Gastrocnemius medialis (tissue), 4 donors: ENCODE data around the gene GYPC. TPM values are rescaled to one million over a fixed set of nuclear protein-coding genes. Genes with fewer than 3 reads are reported as not detected.

Experiments used
- ATAC-seq, 2 donors: fragments of 150-250 bp; one replicate each; pipeline ENCODE4 v1.9.1; 2016
- DNase-seq, 2 donors: peaks; one replicate each; pipeline ENCODE4 v3.0.0-alpha.2; 2019
- H3K27ac ChIP-seq, 4 donors: fragments of 200-600 bp; sonication (generic); 1 replicate in 1 of 4; 2 replicates in 3 of 4; pipeline ENCODE4 v1.5.1; 2016 to 2018; ENCODE audit warnings: mild to moderate bottlenecking in 2 of 4, moderate library complexity in 1 of 4
- H3K27me3 ChIP-seq, 3 donors: fragments of 200-600 bp; sonication (generic) in 2 of 3; 1 replicate in 1 of 3; 2 replicates in 2 of 3; pipeline versions ENCODE4 v1.5.1 to v1.6.0; 2016 to 2019; ENCODE audit warnings: mild to moderate bottlenecking in 1 of 3, moderate library complexity in 1 of 3
- H3K36me3 ChIP-seq, 2 donors: fragments of 200-600 bp; sonication (generic) in 1 of 2; one replicate each; pipeline ENCODE4 v1.5.1; 2017 to 2018
- H3K4me1 ChIP-seq, 2 donors: fragments of 200-600 bp; sonication (generic) in 1 of 2; one replicate each; pipeline ENCODE4 v1.5.1; 2016 to 2017; ENCODE audit warnings: mild to moderate bottlenecking in 2 of 2
- H3K4me3 ChIP-seq, 4 donors: fragments of 200-600 bp; sonication (generic) in 3 of 4; 1 replicate in 1 of 4; 2 replicates in 3 of 4; pipeline ENCODE4 v1.5.1; 2016 to 2019; ENCODE audit warnings: mild to moderate bottlenecking in 2 of 4
- H3K9me3 ChIP-seq, 3 donors: fragments of 200-600 bp; sonication (generic) in 2 of 3; 1 replicate in 1 of 3; 2 replicates in 2 of 3; pipeline ENCODE4 v1.5.1; 2016 to 2019
- POLR2A ChIP-seq, 2 donors: fragments of 450-650 bp; IDR thresholded peaks; one replicate each; pipeline ENCODE4 v1.6.1; 2017; ENCODE audit warnings: antibody characterized with exemption in 2 of 2, mild to moderate bottlenecking in 2 of 2, moderate library complexity in 2 of 2
- in situ Hi-C, 4 donors: fragments of 200-750 bp; cut with MboI; loops; one replicate each; pipeline versions ENCODE4 v1.15.0 to v1.8.0; 2017; ENCODE audit warnings: low sequenced_read_pairs in 4 of 4
- intact Hi-C: fragments of 100-400 bp; cut with DNase I; formaldehyde crosslinking; loops from one replicate; pipeline ENCODE4 v1.15.1; 2023; ENCODE audit warnings: low total_unique reads
- total RNA-seq, 4 donors: library from RNA; depleted of rRNA; stranded (reverse); fragments of >200 nt; gene quantifications; one replicate each; pipeline versions ENCODE4 v1.1.0 to v1.2.3, GENCODE V29; 2016
- TF ChIP-seq, protein P1 (sequence below), 5 experiments: fragments of 450-650 bp in 3 of 5; fragments of 200-600 bp in 2 of 5; sonication (generic) in 2 of 5; IDR thresholded peaks in 4 of 5; conservative IDR thresholded peaks in 1 of 5; 1 replicate in 4 of 5; 2 replicates in 1 of 5; pipeline ENCODE4 v1.5.1; 2016 to 2019; ENCODE audit warnings: antibody characterized with exemption in 5 of 5, mild to moderate bottlenecking in 3 of 5, moderate library complexity in 3 of 5

The GYPC gene
- total RNA-seq, 4 donors from 2014 or later: 66.3 to 82.0 (median 71.9) TPM

DNA sequence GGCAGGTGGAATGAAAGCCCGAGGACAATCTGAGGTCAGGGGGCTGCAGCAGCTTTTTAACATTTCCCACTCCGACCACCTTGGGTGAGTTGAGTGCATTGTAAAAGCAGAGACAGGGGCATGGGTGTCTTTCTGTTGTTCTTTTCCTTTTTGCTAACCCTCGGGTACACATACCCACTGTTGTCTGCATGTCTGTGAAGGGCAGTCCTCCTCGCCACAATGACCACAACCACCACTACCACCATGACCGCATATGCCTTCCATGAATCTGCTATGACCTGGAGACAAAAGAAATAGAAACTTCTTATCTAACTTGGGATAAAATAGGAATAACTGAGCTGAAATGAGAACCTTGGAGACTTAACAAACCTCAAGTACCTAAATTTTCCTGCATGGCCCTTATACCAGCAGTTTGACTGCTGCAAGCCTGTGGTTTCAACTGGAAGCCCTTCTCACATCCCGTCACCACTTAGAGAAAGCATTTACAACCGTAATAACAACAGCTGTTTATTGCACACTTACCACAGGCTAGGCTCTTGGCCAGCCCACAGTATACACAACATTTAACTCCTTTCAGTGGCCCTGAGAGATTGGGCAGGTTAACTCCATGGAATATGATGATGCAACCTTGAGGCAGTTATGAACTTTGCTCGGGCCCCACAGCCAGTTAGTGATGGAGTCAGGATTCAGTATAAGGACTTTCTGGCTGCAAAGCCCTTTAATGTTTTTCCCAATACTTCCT is 80.3 kb downstream of the GYPC start:
- ATAC-seq: no peak

DNA sequence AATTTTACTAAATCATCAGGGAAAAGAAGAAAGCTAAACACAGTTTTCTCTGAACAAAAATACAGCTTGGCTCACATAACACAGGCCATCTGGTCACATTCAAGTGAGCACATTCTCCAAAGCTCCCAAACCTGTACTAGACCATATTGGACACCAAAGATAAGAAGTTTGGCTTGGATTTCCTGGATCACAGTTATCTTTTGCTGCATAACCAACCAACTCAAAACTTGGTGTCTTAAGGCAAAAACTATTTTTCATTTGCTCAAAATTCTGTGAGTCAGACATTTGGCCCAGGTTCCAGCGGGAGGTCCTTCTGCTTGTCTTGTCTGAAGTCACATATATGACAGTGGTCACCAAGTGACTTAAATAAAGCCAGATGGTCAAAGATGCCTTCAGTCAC is 83.2 kb downstream of the GYPC start:
- ATAC-seq: no peak
- no peak overlapping the region for H3K27ac ChIP-seq
- in situ Hi-C loops: no loop called here

More for the DNA sequence above, 80.3 kb downstream of the GYPC start:
- H3K4me3 ChIP-seq: no peak overlapping the region
- DNase-seq: no peak
- no peaks in the 10 kb centered on the region for H3K9me3 ChIP-seq
- in situ Hi-C loops: no loop called here
- H3K36me3 ChIP-seq: no peaks in the 10 kb centered on the region
- no peak overlapping the region for H3K27ac ChIP-seq
- no peaks in the 10 kb centered on the region for H3K27me3 ChIP-seq
- TF ChIP-seq, protein P1, sequence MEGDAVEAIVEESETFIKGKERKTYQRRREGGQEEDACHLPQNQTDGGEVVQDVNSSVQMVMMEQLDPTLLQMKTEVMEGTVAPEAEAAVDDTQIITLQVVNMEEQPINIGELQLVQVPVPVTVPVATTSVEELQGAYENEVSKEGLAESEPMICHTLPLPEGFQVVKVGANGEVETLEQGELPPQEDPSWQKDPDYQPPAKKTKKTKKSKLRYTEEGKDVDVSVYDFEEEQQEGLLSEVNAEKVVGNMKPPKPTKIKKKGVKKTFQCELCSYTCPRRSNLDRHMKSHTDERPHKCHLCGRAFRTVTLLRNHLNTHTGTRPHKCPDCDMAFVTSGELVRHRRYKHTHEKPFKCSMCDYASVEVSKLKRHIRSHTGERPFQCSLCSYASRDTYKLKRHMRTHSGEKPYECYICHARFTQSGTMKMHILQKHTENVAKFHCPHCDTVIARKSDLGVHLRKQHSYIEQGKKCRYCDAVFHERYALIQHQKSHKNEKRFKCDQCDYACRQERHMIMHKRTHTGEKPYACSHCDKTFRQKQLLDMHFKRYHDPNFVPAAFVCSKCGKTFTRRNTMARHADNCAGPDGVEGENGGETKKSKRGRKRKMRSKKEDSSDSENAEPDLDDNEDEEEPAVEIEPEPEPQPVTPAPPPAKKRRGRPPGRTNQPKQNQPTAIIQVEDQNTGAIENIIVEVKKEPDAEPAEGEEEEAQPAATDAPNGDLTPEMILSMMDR (IDR thresholded peaks at IDR 0.05 in 4 of 5, conservative IDR thresholded peaks at IDR 0.05 in 1 of 5): no peak
- no peak for TF ChIP-seq POLR2A (IDR thresholded peaks at IDR 0.05)
- intact Hi-C loops: no loop called here
- H3K4me1 ChIP-seq: no peaks in the 10 kb centered on the region

DNA sequence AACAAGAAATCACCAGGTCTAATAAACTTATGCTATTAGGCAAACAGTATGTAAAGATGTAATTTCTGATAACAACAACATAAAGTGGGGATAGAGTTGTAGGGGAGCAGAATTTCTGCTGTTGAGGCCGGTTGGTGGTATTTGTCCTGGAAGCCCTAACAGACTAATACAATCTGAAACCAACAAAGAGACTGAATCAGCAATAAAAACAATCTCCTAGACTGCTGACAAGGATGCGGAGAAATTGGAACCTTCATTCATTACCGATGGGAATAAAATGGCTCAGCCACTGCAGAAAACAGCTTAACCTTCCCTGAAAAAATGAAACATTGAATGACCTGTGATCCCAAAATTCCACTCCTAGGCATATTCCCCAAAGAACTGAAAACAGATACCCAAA is 88.7 kb downstream of the GYPC start:
- ATAC-seq (no peak), DNase-seq (no peak)
- intact Hi-C loops (no loop called here), in situ Hi-C loops (no loop called here)
- H3K9me3 ChIP-seq: no peaks in the 10 kb centered on the region
- H3K27ac ChIP-seq: no peak overlapping the region
- H3K4me1 ChIP-seq: no peaks in the 10 kb centered on the region
- H3K36me3 ChIP-seq: no peaks in the 10 kb centered on the region
- no peaks in the 10 kb centered on the region for H3K27me3 ChIP-seq
- H3K4me3 ChIP-seq: no peak overlapping the region
- TF ChIP-seq, protein P1 (IDR thresholded peaks at IDR 0.05 in 4 of 5, conservative IDR thresholded peaks at IDR 0.05 in 1 of 5): no peak
- TF ChIP-seq POLR2A (IDR thresholded peaks at IDR 0.05): no peak

More for the DNA sequence above, 83.2 kb downstream of the GYPC start:
- Histone ChIP-seq H3K36me3 (no peaks in the 10 kb centered on the region), H3K4me3 (no peak overlapping the region), H3K27me3 (no peaks in the 10 kb centered on the region), H3K4me1 (no peaks in the 10 kb centered on the region), H3K9me3 (no peaks in the 10 kb centered on the region)
- no peak for DNase-seq
- intact Hi-C loops: no loop called here
- TF ChIP-seq, protein P1 (IDR thresholded peaks at IDR 0.05 in 4 of 5, conservative IDR thresholded peaks at IDR 0.05 in 1 of 5): no peak
- TF ChIP-seq POLR2A (IDR thresholded peaks at IDR 0.05): no peak

Other genes starting within 250 kb of the GYPC start
- not detected for gene TEX51, start 242.7 kb downstream of the GYPC start, total RNA-seq